ENCODE results near the gene MAPK8.

MAPK8 gene

GRCh38 chr10:48381971-48382370, 75.5 kb downstream of the MAPK8 start:
- no peak for DNase-seq

- DNase-seq = no peak
These were observed 76.5 kb downstream of the MAPK8 start for GRCh38 chr10:48382982-48383381.

GRCh38 chr10:48383393-48383792, 76.9 kb downstream of the MAPK8 start:
- DNase-seq = no peak

GRCh38 chr10:48384699-48384982, 78.2 kb downstream of the MAPK8 start:
- no peak for DNase-seq

GRCh38 chr10:48389272-48389671, 82.8 kb downstream of the MAPK8 start:
- DNase-seq = no peak

GRCh38 chr10:48389846-48390557, 83.5 kb downstream of the MAPK8 start:
- DNase-seq = no peak

GRCh38 chr10:48390558-48390871, 84.0 kb downstream of the MAPK8 start:
- DNase-seq = peak in 3 of 56 donors; percentile 5 to 29 (median 9)

GRCh38 chr10:48390933-48391845, 84.7 kb downstream of the MAPK8 start:
- no peak for DNase-seq

GRCh38 chr10:48391994-48392393, 85.5 kb downstream of the MAPK8 start:
- no peak for DNase-seq

GRCh38 chr10:48398261-48398660, 91.8 kb downstream of the MAPK8 start:
- DNase-seq = no peak

- DNase-seq = peak in 1 of 56 donors; percentile 12
These were observed 92.6 kb downstream of the MAPK8 start for GRCh38 chr10:48399056-48399541.

GRCh38 chr10:48399551-48399950, 93.1 kb downstream of the MAPK8 start:
- DNase-seq = no peak

GRCh38 chr10:48400129-48400849, 93.8 kb downstream of the MAPK8 start:
- no peak for DNase-seq

GRCh38 chr10:48400850-48401220, 94.4 kb downstream of the MAPK8 start:
- no peak for DNase-seq

GRCh38 chr10:48404646-48405045, 98.2 kb downstream of the MAPK8 start:
- DNase-seq = no peak

- DNase-seq = no peak
These were observed 99.7 kb downstream of the MAPK8 start for GRCh38 chr10:48406204-48406603.

- no peak for DNase-seq
These were observed 100.2 kb downstream of the MAPK8 start for GRCh38 chr10:48406658-48407057.

- no peak for DNase-seq
These were observed 104.0 kb downstream of the MAPK8 start for GRCh38 chr10:48410503-48410902.

GRCh38 chr10:48411510-48411909, 105.0 kb downstream of the MAPK8 start:
- no peak for DNase-seq

- DNase-seq = no peak
These were observed 105.6 kb downstream of the MAPK8 start for GRCh38 chr10:48412081-48412480.

- no peak for DNase-seq
These were observed 106.5 kb downstream of the MAPK8 start for GRCh38 chr10:48412933-48413332.

- DNase-seq = no peak
These were observed 107.7 kb downstream of the MAPK8 start for GRCh38 chr10:48414160-48414559.

Data from amygdala (tissue), 56 donors.